ENCODE measurements around the gene SGPL1. TPM values are rescaled to one million over a fixed set of nuclear protein-coding genes. Genes with fewer than 3 reads are reported as not detected.

SGPL1 gene
- total RNA-seq, 1 experiment from 2014 or later: 35.1 TPM

GRCh38 chr10:70927189-70927943, 111.6 kb downstream of the SGPL1 start:
- DNase-seq: no peak
- H3K36me3 ChIP-seq (replicated peaks; ENCODE audit: control insufficient read depth, insufficient read depth, low read length): no peaks in the 10 kb centered on the region
- no peak overlapping the region for H3K4me3 ChIP-seq (ENCODE audit: insufficient read depth, low read depth, low read length)
- H3K27me3 ChIP-seq (ENCODE audit: control insufficient read depth, insufficient read depth, low read length): no peaks in the 10 kb centered on the region; the same call in 1 of the 2 replicates

GRCh38 chr10:70928140-70928539, 112.4 kb downstream of the SGPL1 start:
- H3K27me3 ChIP-seq (ENCODE audit: control insufficient read depth, insufficient read depth, low read length): no peaks in the 10 kb centered on the region; the same call in 1 of the 2 replicates
- DNase-seq: no peak
- no peaks in the 10 kb centered on the region for H3K36me3 ChIP-seq (replicated peaks; ENCODE audit: control insufficient read depth, insufficient read depth, low read length)
- H3K4me3 ChIP-seq (ENCODE audit: insufficient read depth, low read depth, low read length): no peak overlapping the region

- no peak for DNase-seq
- Histone ChIP-seq H3K4me3 (ENCODE audit: insufficient read depth, low read depth, low read length) (no peak overlapping the region), H3K27me3 (ENCODE audit: control insufficient read depth, insufficient read depth, low read length) (no peaks in the 10 kb centered on the region; the same call in 1 of the 2 replicates), H3K36me3 (replicated peaks; ENCODE audit: control insufficient read depth, insufficient read depth, low read length) (no peaks in the 10 kb centered on the region)
Measured at GRCh38 chr10:70930263-70931000, 114.7 kb downstream of the SGPL1 start.

Other genes with a start within 250 kb of the SGPL1 start
- gene PRF1, start 213.2 kb upstream of the SGPL1 start, total RNA-seq (2014; rRNA removed; shearing (Covaris generic)): not detected in 2 replicates
- gene ADAMTS14, start 143.4 kb upstream of the SGPL1 start, total RNA-seq (2014; rRNA removed; shearing (Covaris generic)): 1.1 and 2.4 TPM in 2 replicates
- not detected in 2 replicates for gene TBATA, start 30.6 kb upstream of the SGPL1 start, total RNA-seq (2014; rRNA removed; shearing (Covaris generic))
- 41.1 and 51.1 TPM in 2 replicates for gene PCBD1, start 72.6 kb downstream of the SGPL1 start, total RNA-seq (2014; rRNA removed; shearing (Covaris generic))